Measurements from ENCODE around the gene PITX2.

GRCh38 chr4:110630688-110631402 lies 8.0 kb upstream of the PITX2 start:
- TF ChIP-seq CTCF (optimal IDR thresholded peaks at IDR 0.05 in 1 of 3, IDR thresholded peaks at IDR 0.05 in 1 of 3, conservative IDR thresholded peaks at IDR 0.05 in 1 of 3; ENCODE audit: extremely low read depth in 1 of 3, insufficient read depth in 2 of 3, low read length in 3 of 3), result no peak
- peak; percentile 75 for TF ChIP-seq EZH2 (IDR thresholded peaks at IDR 0.05; ENCODE audit: low read length)

Measured in keratinocyte (primary cell).